Hepatocyte (in vitro differentiated cells): ENCODE measurements around the gene TMEM52B.

Experiments used
- CTCF ChIP-seq: fragments of 200-600 bp; sonication (generic); IDR thresholded peaks from 2 replicates; pipeline ENCODE4 v1.5.1; 2016; ENCODE audit warnings: antibody characterized with exemption, mild to moderate bottlenecking; ENCODE audit not compliant: poor library complexity
- EZH2 ChIP-seq: fragments of 200-600 bp; sonication (generic); IDR thresholded peaks from 2 replicates; pipeline ENCODE4 v1.6.1; 2016; ENCODE audit warnings: antibody characterized with exemption, mild to moderate bottlenecking, borderline replicate concordance
- EZH2phosphoT487 ChIP-seq: fragments of 200-600 bp; sonication (generic); IDR thresholded peaks from one replicate; pipeline ENCODE4 v1.6.1; 2018; ENCODE audit warnings: antibody characterized with exemption, mild to moderate bottlenecking, low read depth, moderate library complexity; ENCODE audit not compliant: unreplicated experiment, severe bottlenecking

DNA sequence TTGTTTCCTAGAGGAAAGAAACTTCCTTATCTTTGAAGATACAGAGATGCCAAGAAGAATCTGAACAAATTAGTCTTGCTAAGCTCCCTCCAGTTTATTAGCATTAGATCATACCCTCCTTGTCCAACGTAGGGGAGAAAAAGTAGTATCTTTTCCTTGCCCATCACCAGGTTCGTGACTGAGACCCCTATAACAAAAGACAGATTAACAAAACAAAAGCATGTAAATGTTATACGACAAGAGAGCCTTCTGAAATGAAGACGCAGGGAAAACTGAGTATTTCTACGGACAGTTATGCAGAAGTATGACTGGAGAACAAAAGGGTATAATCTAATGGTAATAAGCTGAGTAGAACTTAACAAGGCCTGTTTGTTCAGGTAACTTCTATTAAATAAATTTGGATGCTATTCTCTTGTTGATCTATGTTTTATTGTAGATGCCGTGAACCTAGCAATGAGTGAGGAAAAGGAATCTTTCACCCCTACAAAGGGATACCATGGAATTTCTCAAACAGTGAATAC lies 45.9 kb upstream of the TMEM52B start:
- TF ChIP-seq CTCF (no peak), EZH2 (no peak), EZH2phosphoT487 (no peak)
